HTR-8/SVneo (cell line): Measurements from ENCODE around the gene SLC35A1.
"Not testable (repeated sequence)": the region's sequence is repeated elsewhere in the genome, so short reads cannot be mapped to it uniquely, and the experiment has no call there.

Source experiments
- DNase-seq: peaks from one replicate; pipeline ENCODE4 v3.0.0; 2011; ENCODE audit warnings: low spot score, mixed read lengths; ENCODE audit not compliant: insufficient read length
- FAIRE-seq: peaks from 2 replicates; lab custom pipeline; 2011; peaks lifted over from hg19 to GRCh38; lab: Jason Lieb, UNC

Gene SLC35A1, protein sequence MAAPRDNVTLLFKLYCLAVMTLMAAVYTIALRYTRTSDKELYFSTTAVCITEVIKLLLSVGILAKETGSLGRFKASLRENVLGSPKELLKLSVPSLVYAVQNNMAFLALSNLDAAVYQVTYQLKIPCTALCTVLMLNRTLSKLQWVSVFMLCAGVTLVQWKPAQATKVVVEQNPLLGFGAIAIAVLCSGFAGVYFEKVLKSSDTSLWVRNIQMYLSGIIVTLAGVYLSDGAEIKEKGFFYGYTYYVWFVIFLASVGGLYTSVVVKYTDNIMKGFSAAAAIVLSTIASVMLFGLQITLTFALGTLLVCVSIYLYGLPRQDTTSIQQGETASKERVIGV

DNA sequence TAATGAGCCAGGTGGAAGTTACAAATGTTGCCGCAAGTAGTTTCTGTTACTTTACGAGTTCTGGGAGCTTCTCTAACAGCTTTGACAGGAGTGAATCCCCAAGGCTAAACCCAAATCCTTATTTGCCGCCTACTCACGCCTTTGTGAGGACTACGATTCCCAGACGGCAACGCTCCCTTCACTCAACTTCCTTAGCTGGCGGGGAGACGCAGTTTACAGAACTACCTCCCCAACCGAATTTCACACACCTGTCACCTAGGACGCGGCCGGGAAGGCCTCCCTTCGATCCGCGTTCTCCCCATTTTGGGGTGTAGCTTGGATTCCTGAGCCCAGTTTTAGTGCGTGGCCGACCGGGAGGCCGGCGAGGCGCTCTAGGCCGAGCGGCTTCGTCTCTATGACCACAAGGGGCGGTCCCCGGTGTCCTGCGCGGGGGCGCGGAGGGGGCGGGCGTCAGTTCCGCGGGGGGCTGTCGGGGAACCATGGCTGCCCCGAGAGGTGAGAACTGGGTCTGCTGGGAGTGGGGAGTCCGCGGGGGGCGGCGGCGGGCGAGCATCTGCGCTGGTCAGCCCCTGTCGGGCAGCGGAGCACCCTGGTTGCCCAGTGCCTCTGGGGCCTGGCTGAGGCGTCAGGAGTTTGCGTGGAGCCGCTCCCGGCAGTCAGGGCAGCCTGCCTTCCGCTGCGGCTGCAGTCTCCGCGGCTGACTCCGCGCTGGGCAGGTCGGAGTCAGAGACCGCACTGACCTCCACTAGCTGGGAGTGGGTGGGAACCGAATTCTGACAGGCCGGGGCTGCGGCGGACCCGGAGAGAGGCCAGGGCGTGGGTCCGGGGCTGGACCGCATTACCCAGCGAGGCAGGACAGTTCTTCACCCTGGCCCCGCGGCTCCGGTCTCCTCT is at the start of gene SLC35A1:
SLC35A1 (plus strand) TSS at position 450 of the 894 bp plus-strand sequence; CDS start at position 480, 30 bp downstream.
- FAIRE-seq (peak; percentile 71), DNase-seq (peak; percentile 84)

- FAIRE-seq, result no peak
Observed at GRCh38 chr6:87426789-87427188, 46.0 kb upstream of the SLC35A1 start.

GRCh38 chr6:87430499-87430898 is 42.3 kb upstream of the SLC35A1 start:
- no peak for FAIRE-seq
- no peak for DNase-seq

More at GRCh38 chr6:87426789-87427188, 46.0 kb upstream of the SLC35A1 start:
- DNase-seq, result no peak

DNA sequence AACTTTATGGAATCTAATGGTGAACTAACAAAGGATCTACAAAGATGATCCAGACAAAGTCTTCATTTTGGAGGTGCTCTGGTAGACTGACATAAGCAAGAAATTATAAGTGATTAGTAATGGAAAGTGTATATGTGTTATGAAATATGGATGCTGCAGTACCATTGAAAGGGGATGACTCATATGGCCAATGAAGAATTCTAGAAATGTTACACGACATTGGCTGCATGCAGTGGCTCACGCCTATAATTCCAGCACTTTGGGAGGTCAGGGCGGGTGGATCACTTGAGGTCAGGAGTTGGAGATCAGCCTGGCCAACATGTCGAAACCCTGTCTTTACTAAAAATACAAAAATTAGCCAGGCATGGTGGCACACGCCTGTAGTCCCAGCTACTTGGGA is 41.5 kb upstream of the SLC35A1 start:
- no peak for FAIRE-seq

GRCh38 chr6:87436435-87436834 is 36.3 kb upstream of the SLC35A1 start:
- DNase-seq (peak; percentile 56), FAIRE-seq (peak; percentile 96)

More for the DNA sequence above, 41.5 kb upstream of the SLC35A1 start:
- no peak for DNase-seq

DNA sequence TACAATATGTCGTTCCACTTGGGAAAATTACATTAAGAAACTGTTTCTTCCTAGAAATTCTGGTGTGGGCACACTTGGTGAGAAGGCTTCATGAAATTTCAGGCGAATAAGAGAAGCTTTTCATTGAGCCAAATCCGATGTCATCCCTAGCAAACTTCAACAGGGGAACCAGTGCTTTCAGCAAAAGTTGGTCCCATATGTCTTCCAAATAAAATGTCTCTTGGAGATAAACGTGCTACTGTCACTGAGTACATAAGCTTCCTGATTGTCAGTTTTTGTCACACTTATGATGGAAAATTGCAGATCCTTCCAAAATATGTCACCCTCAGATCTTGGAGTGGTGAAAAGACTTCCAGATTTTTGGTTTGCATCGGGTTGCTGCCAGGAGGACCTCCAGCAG is 31.1 kb upstream of the SLC35A1 start:
- FAIRE-seq (no peak), DNase-seq (no peak)

DNA sequence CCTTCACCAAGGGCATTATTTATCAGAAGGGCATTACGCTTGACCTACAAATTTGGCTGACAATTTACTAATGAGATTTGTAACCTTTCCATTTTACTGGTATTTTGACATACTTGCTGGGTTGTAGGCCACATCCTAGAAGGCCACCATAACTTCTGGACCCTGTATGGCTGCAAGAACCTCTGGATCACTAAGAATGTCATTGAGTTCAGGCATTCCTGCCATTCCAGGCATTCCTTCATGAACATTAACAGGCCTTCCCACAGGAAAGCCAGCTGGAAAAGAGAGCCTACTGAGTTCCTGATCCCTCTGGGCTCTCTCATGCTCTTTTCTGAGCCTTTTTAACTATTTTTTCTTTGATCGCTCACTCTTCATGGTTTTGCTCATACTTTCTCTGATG is 28.4 kb upstream of the SLC35A1 start:
- DNase-seq (no peak), FAIRE-seq (no peak)

DNA sequence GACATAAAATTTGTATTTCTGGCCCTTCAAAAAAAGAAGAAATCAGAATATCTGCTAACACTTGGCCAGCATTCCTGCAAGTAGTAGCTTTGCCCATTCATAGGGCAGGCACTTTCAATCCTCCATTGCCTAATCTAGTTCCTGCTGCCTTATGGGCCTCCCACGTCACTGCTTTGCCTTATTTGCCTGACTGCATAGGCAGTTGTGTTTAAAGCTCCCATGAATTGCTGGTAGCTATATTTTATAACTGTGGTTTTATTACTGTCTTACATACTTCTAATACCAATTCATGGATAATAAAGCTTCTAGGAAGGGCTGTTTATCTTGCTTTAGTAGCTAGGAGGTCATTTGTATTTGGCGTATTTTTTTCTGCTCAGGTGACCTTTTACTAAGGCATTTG is 7.7 kb upstream of the SLC35A1 start:
- DNase-seq, result no peak
- FAIRE-seq, result no peak

DNA sequence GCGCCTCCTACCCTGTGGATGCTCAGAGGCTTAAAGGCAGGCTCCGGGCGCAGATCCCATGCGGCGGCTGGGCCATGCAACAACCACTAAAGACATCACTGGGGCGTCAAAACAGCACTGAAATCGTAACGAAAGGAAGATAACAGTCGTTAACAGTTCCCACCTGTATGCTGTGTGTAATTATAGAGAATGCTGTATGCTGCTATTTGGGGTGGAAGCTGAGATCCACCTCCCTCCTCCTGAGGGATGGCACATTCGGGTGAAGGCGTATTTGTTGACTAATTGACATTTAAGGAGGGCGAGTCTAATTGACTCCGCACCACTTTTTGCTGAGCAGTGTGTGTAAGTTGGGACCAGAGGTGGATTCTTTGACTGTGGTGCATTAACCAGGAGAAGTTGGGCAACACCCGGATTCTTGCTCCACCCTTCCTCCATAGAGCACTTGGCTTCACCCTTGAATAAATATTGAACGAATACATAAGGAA is 687 bp downstream of the SLC35A1 start:
- FAIRE-seq, result no peak

DNA sequence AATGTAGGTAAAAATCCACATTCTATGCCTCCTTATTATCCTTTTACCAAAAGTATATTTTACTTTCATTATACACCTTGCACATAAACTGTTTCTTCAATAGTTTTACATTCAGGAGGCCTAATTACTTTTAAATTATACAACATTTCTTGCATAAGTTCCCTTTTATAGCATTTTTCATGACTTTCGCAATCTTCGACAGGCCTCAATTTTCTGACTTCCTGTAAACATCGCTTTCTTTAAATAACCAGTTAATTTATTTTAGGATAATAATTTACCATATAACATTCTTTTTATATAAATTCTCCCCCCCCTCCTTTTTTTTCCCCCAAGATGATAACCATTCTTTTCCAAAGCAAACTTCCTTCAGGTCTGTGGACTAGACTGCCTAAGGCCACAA is 9.2 kb downstream of the SLC35A1 start:
- FAIRE-seq (no peak), DNase-seq (no peak)

More for the DNA sequence above, 687 bp downstream of the SLC35A1 start:
- peak; percentile 8 for DNase-seq

GRCh38 chr6:87482366-87482765 is 9.6 kb downstream of the SLC35A1 start:
- FAIRE-seq (no peak), DNase-seq (no peak)

- FAIRE-seq (peak; percentile 28), DNase-seq (no peak)
Observed at GRCh38 chr6:87483929-87484328, 11.2 kb downstream of the SLC35A1 start.

DNA sequence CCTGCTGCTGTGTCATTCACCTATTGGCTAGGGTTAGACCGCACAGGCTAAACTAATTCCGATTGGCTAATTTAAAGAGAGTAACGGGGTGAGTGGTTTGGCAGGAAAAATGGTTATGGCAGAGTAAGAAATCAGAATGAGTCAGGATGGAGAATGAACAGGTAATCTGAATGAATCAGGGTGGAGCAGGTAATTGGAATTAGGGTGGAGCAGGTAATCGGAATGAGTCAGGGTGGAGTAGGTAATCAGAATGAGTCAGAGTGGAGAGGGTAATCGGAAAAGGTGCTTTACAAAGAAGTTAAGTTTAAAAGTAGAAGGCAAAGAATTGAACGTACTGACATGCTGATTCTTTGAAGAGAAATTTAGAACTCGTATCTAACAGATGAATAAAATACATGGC is 11.7 kb downstream of the SLC35A1 start:
- FAIRE-seq (no peak), DNase-seq (no peak)

- DNase-seq, result no peak
- FAIRE-seq, result no peak
Observed at GRCh38 chr6:87487555-87487954, 14.8 kb downstream of the SLC35A1 start.

DNA sequence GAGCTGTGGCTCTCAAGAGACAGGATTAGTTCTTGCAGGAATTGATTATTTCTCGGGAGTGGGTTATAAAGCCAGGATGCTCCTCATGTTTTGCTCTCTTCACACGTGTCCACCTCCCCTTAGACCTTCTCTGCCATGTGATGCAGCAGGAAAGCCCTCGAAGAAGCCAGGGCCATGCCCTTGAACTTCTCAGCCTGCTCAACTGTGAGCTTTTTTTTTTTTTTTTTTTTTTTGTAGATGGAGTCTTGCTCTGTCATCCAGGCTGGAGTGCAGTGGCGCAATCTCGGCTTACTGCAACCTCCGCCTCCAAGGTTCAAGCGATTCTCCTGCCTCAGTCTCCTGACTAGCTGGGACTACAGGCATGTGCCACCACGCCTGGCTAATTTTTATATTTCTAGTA is 16.6 kb downstream of the SLC35A1 start:
- not testable (repeated sequence) for FAIRE-seq, DNase-seq

DNA sequence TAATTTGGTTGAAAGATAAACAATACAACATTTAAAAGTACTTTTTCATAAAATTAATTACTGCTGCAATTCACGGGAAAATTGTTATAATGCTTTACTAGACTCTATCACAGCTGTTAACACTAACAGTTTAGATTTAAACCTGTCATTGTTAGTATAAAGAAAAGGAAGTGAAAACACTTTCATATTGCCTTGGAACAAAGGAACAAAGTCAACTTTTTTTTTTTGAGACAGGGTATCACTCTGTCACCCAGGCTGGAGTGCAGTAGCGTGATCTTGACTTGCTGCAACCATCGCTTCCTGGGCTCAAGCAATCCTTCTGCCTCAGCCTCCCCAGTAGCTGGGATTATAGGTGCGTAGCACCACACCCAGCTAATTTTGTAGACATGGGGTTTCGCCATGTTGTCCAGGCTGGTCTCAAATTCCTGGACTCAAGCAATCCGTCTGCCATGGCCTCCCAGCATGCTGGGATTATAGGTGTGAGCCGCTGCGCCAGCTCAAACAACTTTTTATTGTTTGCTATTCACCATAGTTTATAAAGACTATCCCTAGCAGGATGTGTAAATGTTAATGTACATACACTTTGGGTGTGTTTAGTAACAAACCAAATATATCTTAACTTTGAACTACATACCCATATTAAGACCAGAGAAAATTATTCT is 22.1 kb downstream of the SLC35A1 start:
- DNase-seq (no peak), FAIRE-seq (no peak)

DNA sequence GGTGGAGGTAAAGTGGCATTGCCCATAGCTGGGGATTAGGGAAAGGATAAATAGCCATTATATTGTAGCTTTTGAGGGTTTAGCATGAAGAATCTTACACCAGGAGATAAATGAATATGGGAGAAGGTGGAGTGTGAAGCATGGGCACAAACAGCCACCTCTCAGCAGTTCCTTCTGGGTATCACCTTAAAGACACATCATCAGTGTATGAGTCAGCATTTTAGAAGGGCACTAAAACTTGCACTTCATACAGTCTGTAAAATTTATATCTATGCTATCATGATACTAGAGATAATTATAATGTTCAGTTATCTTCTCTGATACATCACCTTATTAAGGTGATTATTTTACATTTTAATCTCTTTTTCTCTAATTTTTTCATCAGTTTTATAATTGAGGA is 25.3 kb downstream of the SLC35A1 start:
- DNase-seq (no peak), FAIRE-seq (no peak)

DNA sequence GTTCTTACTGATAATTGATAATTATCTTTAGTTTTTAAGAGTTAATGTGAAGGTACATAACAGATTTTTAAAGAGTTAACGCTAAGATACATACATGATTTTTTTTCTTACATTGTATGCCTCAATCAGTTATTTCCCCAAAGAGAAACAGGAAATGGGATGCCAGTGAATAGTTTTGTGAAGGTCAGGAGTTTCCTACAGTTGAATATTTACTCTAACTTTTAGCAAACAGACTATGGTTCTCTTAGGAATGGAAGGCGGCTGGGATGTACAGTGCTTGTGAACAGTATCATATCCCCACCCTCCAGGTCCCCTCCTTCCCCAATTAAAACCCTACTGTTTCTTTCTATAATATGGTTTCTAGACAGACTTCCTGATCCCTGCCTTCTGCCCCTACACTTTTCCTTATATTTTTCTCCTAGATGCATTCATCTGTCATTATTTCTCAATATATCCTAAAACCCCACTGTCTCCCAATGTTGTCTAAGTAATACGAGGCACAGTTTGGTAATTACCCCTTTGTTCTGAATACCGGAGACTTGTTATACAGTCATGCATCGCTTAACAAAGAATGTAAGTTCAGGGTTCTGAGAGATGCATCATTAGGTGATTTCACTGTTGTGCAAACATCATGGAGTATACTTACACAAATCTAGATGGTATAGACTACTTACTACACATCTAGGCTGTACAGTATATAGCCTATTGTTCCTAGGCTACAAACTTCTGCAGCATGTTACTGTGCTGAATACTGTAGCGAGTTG is 29.2 kb downstream of the SLC35A1 start:
- no peak for DNase-seq
- FAIRE-seq, result no peak

GRCh38 chr6:87504441-87504840 is 31.7 kb downstream of the SLC35A1 start:
- FAIRE-seq (no peak), DNase-seq (no peak)

DNA sequence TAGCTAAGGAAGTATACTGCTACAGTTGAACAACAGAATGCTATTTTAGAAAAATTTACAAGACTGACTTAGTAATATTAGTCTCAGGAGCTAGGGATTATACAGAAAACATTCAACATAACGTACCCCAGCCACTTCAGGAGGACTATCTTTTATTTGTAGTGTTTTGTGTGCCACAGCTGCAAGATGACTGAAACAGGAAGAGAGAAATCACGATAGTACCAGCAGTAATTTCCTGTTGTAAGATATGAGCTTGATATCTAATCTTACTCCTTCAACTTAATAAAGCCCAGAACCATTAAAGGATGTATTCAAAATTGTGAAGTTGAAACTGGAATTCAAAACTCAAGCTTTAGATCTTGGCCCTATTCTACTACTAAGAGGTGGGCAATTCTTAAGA is 42.1 kb downstream of the SLC35A1 start:
- FAIRE-seq, result no peak
- no peak for DNase-seq
